ENCODE measurements around the gene USPL1. TPM values are rescaled to one million over a fixed set of nuclear protein-coding genes. Genes with fewer than 3 reads are reported as not detected.
"Not testable (repeated sequence)": the region's sequence is repeated elsewhere in the genome, so short reads cannot be mapped to it uniquely, and the experiment has no call there.

USPL1 gene
- total RNA-seq, 2 donors from 2014 or later: 17.9 to 19.3 TPM

DNA sequence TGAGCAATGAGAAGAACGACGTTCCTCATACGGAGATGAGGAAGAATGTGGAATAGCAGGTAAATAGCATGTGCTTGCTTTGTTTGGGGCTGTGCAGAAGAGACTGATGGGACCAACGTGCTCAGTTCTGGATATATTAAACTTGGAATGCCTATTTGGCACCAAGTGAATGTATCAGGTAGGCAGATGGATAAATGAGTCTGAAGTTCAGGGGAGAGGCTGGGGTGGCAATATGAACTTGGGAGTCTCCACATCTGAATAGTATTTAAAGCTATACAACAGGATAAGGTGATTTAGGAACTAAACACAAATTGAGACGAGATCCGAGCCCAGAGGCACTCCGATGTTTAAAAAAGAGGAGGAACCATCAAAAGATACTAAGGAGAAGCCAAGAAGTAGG is 12.7 kb upstream of the USPL1 start:
- Histone ChIP-seq H3K4me3 (ENCODE audit: low read length) (no peak overlapping the region), H3K9me3 (ENCODE audit: control insufficient read depth, low read length) (no peaks in the 10 kb centered on the region), H3K4me1 (ENCODE audit: control insufficient read depth, insufficient read depth, low read length) (no peaks in the 10 kb centered on the region), H3K9ac (ENCODE audit: extremely low read depth, low read length, poor library complexity, severe bottlenecking) (no peak overlapping the region), H3K27ac (ENCODE audit: low read depth, low read length) (no peak overlapping the region), H3K36me3 (ENCODE audit: control insufficient read depth, insufficient read depth, low read length) (no peaks in the 10 kb centered on the region), H3K27me3 (ENCODE audit: control insufficient read depth, insufficient read depth, low read length, poor library complexity, severe bottlenecking) (no peaks in the 10 kb centered on the region)
- Mint-ChIP-seq H3K4me3 (no peak overlapping the region), H3K9me3 (no peaks in the 10 kb centered on the region), H3K36me3 (ENCODE audit: low read depth) (no peaks in the 10 kb centered on the region), H3K27ac (no peak overlapping the region), H3K4me1 (peaks cover 8% of the 10 kb centered on the region), H3K27me3 (ENCODE audit: insufficient read depth) (no peaks in the 10 kb centered on the region)
- 92 to 95% methylated on average over 6 to 7 of the region's 7 CpGs for WGBS, 2 experiments (ENCODE audit: insufficient coverage in 1 of 2, insufficient read length in 1 of 2)
- TF ChIP-seq CTCF (conservative IDR thresholded peaks at IDR 0.05): no peak
- DNase-seq: no peak

GRCh38 chr13:30607186-30607585 is 10.5 kb upstream of the USPL1 start:
- not testable (repeated sequence) for H3K9ac ChIP-seq (ENCODE audit: extremely low read depth, low read length, poor library complexity, severe bottlenecking); H3K4me3 Mint-ChIP-seq; H3K27me3 Mint-ChIP-seq (ENCODE audit: insufficient read depth); H3K27ac Mint-ChIP-seq; H3K4me3 ChIP-seq (ENCODE audit: low read length); H3K36me3 Mint-ChIP-seq (ENCODE audit: low read depth); H3K27me3 ChIP-seq (ENCODE audit: control insufficient read depth, insufficient read depth, low read length, poor library complexity, severe bottlenecking); H3K36me3 ChIP-seq (ENCODE audit: control insufficient read depth, insufficient read depth, low read length); H3K4me1 ChIP-seq (ENCODE audit: control insufficient read depth, insufficient read depth, low read length); H3K9me3 Mint-ChIP-seq; H3K9me3 ChIP-seq (ENCODE audit: control insufficient read depth, low read length); DNase-seq; H3K27ac ChIP-seq (ENCODE audit: low read depth, low read length)
- WGBS, 2 experiments (ENCODE audit: insufficient coverage in 1 of 2, insufficient read length in 1 of 2): 83 to 89% methylated on average over 4 to 6 of the region's 6 CpGs
- peaks cover 14% of the 10 kb centered on the region for H3K4me1 Mint-ChIP-seq

- Histone ChIP-seq H3K9me3 (ENCODE audit: control insufficient read depth, low read length) (no peaks in the 10 kb centered on the region), H3K27ac (ENCODE audit: low read depth, low read length) (no peak overlapping the region), H3K4me3 (ENCODE audit: low read length) (no peak overlapping the region), H3K4me1 (ENCODE audit: control insufficient read depth, insufficient read depth, low read length) (no peaks in the 10 kb centered on the region), H3K9ac (ENCODE audit: extremely low read depth, low read length, poor library complexity, severe bottlenecking) (no peak overlapping the region), H3K36me3 (ENCODE audit: control insufficient read depth, insufficient read depth, low read length) (no peaks in the 10 kb centered on the region), H3K27me3 (ENCODE audit: control insufficient read depth, insufficient read depth, low read length, poor library complexity, severe bottlenecking) (no peaks in the 10 kb centered on the region)
- Mint-ChIP-seq H3K27me3 (ENCODE audit: insufficient read depth) (no peaks in the 10 kb centered on the region), H3K9me3 (no peaks in the 10 kb centered on the region), H3K4me3 (no peak overlapping the region), H3K4me1 (peaks cover 11% of the 10 kb centered on the region), H3K36me3 (ENCODE audit: low read depth) (no peaks in the 10 kb centered on the region), H3K27ac (no peak overlapping the region)
- WGBS, 2 experiments (ENCODE audit: insufficient coverage in 1 of 2, insufficient read length in 1 of 2): 91 to 100% methylated on average over 2 to 4 of the region's 4 CpGs
- DNase-seq: no peak
- TF ChIP-seq CTCF (conservative IDR thresholded peaks at IDR 0.05): no peak
Measured at GRCh38 chr13:30607908-30608307, 9.8 kb upstream of the USPL1 start.

DNA sequence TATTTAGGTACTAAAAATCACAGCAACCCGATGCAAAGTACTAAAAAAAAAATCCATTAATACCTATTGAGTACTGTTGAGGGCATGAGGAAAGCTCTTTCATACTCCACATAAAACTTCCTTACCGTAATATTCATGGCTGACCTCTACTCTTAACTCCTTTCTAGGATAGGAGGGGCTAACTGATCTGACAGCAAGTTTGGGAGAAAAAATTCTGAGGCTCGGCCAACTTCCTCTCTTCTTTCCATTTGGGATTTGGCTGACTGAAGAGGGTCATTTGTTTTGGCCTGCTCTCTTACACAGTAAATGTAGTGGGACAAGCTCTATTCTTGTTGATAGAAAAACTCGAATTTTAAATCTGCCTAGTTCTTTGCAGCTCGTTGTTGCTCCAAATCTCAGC is 9.4 kb upstream of the USPL1 start:
- no peak for TF ChIP-seq CTCF (conservative IDR thresholded peaks at IDR 0.05)
- Histone ChIP-seq H3K4me1 (ENCODE audit: control insufficient read depth, insufficient read depth, low read length) (no peaks in the 10 kb centered on the region), H3K4me3 (ENCODE audit: low read length) (no peak overlapping the region), H3K9ac (ENCODE audit: extremely low read depth, low read length, poor library complexity, severe bottlenecking) (no peak overlapping the region), H3K27me3 (ENCODE audit: control insufficient read depth, insufficient read depth, low read length, poor library complexity, severe bottlenecking) (no peaks in the 10 kb centered on the region), H3K36me3 (ENCODE audit: control insufficient read depth, insufficient read depth, low read length) (no peaks in the 10 kb centered on the region), H3K27ac (ENCODE audit: low read depth, low read length) (no peak overlapping the region), H3K9me3 (ENCODE audit: control insufficient read depth, low read length) (no peaks in the 10 kb centered on the region)
- DNase-seq: no peak
- H3K4me3 Mint-ChIP-seq: no peak overlapping the region
- H3K4me1 Mint-ChIP-seq: peaks cover 7% of the 10 kb centered on the region
- no peaks in the 10 kb centered on the region for H3K9me3 Mint-ChIP-seq
- no peaks in the 10 kb centered on the region for H3K27me3 Mint-ChIP-seq (ENCODE audit: insufficient read depth)
- H3K36me3 Mint-ChIP-seq (ENCODE audit: low read depth): no peaks in the 10 kb centered on the region
- H3K27ac Mint-ChIP-seq: no peak overlapping the region
- WGBS, 2 experiments (ENCODE audit: insufficient coverage in 1 of 2, insufficient read length in 1 of 2): 80 to 100% methylated on average over 1 to 5 of the region's 5 CpGs

Measured in endodermal cell (in vitro differentiated cells).